ENCODE data around the gene MAOB.

Gene MAOB

DNA sequence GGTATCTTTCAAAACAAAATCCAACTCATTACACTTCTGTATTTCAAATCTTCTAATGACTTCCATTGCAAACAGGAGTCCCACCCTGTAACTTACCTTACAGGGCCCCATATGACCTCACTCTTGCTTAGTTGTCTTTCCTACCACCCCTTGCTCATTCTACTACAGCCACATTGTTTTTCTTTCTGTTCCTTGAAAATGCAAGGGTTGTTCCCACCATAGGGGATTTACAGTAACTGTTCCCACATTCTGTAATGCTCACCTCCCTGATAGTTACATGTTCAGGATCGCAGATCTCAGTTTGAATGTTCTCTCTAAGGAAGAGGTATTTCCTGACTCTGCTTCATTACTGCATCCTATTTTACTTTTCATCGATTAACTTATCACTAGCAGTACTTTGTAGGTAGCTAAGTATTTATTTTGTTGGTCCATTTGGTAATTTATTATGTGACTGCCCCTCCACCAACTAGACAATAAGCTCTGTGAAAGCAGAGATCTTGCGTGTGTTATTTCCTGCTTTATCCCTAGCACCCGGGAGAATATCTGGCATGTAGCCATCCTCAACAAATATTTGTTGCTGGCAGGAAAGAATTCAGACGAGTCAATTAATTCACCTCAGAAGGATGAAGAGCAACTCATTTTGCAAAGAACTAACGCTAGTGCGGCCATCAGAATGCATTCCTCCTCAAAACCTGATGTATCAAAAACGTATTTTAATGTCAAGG, 21.4 kb downstream of the MAOB start:
- DNase-seq (ENCODE audit: low read depth in 3 of 3): no peak

DNA sequence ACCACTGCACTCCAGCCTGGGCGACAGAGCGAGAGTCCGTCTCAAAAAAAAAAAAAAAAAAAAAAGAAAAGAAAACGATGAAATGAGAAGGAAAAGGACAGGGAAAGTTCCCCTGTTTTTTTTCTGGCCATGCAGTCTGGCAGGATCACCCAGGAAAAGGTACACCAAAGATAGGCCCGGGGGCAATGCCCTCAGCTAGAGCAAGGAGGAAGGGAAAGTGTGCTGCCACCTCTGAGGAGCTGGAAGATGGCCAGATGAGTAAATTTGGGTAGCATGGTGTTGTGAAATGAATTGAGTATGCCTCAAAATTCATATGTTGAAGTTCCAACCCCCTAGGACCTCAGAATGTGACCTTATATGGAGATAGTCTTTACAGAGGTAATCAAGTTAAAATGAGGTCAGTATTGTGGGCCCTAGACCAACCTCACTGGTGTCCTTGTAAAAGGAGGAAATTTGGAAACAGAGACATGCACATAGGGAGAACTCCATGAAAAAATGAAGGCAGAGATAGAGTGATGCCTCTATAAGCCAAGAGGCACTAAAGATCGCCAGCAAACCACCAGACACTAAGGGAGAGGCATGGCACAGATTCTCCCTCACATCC, 28.9 kb downstream of the MAOB start:
- DNase-seq (ENCODE audit: low read depth in 3 of 3): no peak

- DNase-seq (ENCODE audit: low read depth in 3 of 3): no peak
These were observed 31.6 kb downstream of the MAOB start for GRCh38 chrX:43850629-43851028.

GRCh38 chrX:43849173-43849572, 33.1 kb downstream of the MAOB start:
- no peak for DNase-seq (ENCODE audit: low read depth in 3 of 3)

GRCh38 chrX:43847352-43847751, 34.9 kb downstream of the MAOB start:
- DNase-seq (ENCODE audit: low read depth in 3 of 3): no peak

DNA sequence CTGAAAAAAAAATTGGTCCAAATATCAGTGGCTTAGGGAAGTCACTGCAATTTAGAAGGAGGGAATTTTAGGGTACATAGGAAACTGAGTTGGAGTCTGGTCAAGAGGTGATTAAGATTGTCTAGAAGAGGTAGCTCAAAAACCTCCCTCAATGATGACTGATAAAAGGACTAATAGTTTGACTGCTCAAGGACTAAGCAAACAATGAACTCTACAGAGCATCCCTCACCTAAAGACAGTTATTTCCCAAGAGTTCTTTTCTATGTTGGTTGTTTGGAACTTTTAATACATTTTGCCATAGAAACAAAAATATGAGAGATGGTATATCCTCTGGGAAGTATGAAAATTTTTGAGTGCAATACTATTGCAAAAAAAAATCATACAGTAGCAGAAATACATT, 35.7 kb downstream of the MAOB start:
- no peak for DNase-seq (ENCODE audit: low read depth in 3 of 3)

GRCh38 chrX:43845776-43846175, 36.5 kb downstream of the MAOB start:
- DNase-seq (ENCODE audit: low read depth in 3 of 3): no peak

DNA sequence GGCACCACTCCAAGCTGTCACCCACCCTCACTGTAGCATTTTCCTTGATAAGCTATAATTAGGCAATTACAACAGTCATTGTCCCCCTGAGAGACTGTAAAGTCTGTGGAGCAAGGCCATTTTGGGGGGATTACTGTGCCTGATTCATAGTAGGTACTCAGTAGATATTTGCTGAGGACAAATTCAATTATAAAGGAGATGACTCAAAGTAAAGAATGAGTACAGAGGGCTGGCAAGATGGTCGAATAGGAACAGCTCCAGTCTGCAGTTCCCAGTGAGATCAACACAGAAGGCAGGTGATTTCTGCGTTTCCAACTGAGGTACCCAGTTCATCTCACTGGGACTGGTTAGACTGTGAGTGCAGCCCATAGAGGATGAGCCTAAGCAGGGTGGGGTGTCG, 42.0 kb downstream of the MAOB start:
- no peak for DNase-seq (ENCODE audit: low read depth in 3 of 3)

DNA sequence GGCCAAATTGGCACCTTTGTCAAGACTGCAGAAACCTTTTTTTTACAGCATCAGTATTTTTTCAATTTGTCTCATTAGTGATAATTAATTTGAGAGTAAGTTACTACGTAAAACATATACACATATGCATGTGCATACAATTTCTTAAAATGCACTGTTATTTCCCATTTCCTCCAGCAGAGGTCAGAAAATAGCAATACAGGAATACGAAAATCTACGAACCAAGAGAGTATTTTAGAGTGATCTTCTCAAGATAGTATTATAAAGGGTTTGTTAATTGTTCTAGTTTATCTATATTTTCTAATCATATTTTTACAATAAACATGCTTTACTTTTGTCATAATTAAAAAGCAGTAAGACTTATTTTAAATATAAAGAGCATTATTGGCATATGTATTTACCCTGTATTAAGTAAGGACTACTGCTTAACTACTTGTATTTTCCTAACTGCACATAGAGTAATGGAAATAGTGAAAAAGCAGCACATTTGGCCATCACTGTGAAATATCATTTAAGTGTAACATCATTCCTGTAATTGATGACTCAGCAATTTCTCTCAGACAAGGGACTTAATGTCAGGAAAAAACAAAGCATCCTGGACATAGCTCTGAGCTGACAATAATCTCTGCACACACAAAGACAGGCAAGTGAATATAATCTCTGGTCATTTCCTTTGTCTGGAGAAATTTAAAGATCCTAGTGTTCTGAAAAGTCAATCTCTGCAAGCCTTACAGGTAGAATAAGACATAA, 45.6 kb downstream of the MAOB start:
- DNase-seq (ENCODE audit: low read depth in 3 of 3): no peak

DNA sequence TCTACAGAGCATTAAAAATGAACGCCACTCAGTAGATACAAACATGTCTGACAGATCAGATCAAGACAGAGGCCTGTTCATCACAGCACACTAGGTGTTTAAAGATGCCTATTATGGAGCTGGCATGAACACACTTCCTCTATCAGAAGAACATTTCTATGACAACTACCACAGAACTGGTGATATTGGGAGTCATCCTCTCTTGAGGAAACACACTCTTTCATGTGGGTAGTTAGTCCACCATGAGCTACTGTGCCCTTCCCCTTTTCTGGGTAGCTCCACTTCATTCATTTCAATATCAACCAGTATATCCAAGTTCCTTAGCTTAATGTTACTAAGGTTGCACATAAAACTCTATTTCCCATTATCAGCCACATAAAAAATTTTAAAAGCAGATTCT, 46.7 kb downstream of the MAOB start:
- no peak for DNase-seq (ENCODE audit: low read depth in 3 of 3)

DNA sequence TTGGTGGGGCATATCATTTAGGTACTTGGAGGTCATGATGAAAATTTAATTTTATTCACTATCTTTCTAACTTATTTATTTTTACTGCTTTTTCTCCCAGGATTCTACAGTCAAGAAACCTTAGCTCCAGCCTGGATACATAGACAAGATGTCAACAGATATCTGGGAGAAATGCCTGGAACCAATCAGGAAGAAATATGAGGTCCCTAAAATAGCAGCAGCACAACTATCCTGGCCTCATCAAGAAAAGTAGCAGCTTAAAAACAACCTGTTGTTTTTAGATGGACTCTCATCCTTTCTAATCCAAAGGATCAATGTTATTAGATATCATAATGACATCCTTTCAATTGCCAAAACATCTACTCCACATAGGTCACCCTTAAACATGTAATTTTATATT, 54.5 kb downstream of the MAOB start:
- no peak for DNase-seq (ENCODE audit: low read depth in 3 of 3)

DNA sequence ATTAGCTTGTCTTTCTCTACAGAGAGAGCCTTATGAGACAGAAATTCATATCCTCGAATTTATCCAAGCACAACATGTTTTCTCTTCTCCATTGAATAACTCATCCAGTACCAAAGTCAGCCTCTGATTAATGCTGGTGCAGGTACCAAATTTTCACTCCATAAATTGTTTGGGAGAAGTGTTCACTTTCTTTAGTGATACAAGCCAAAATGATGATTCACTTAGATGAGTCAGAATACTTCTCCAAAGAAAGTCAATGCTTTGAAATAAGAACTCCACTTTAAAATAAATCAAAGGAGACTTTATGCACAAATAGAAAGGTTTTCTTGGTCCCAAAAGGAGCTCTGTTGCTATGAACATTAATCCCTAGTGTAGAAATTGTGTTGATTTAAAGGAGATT, 60.2 kb downstream of the MAOB start:
- DNase-seq (ENCODE audit: low read depth in 3 of 3): no peak

GRCh38 chrX:43817444-43817843, 64.8 kb downstream of the MAOB start:
- no peak for DNase-seq (ENCODE audit: low read depth in 3 of 3)

DNA sequence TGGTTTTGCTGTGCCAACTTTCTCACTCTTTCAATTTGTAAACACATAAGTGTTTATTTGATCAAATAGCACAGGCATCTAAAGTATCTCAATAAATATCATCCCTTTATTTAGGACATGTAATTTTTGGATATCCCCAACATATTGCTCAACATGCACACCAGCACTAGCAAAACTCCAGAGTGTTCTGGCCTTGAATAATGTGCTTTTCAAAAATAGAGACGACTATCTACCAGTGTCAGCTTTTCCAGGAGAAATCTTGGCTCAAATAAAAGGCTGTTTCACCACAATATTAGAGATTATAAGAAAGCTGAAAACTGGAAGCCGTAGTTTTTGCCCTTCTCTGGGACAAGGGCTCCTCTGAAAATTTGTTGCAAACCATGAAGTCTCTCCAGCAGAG, 67.0 kb downstream of the MAOB start:
- no peak for DNase-seq (ENCODE audit: low read depth in 3 of 3)

GRCh38 chrX:43813898-43814297, 68.4 kb downstream of the MAOB start:
- DNase-seq (ENCODE audit: low read depth in 3 of 3): no peak

DNA sequence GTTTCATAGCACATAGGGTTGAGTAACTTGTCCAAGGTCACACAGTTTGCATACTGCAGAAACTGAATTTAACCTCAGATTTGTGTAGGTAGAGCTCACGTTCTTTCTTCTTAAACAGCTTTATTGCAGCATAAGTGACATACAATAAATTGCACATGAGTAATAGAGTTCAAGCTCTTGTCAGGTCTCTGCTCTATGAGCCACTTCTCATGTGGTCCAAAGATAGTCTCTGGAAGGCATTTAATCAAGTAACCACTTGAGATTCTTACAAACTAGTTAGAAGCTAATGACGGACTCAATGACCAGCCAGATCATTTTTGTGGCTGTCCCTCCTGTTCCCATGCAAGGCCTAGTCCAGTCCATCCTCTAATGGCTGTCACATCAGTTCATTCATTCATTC, 68.9 kb downstream of the MAOB start:
- no peak for DNase-seq (ENCODE audit: low read depth in 3 of 3)

DNA sequence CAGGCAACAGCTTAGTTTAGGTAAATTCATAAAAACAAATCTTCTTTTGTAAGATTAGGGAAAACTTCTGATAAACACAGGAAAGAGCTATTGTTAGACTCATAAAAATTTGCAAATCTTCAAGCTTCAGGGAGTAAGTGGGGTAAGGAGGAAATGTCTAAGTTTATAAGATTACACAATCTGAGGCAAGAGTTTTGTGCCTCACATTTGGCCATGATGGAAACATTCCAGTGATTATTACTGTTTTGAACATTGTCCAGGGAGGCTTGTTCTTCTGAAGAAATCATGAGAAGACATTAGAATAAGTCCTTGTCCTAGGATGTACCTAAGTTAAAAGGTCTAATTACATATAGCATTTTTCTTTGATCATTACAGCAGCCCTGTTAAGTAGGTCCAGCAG, 72.8 kb downstream of the MAOB start:
- DNase-seq (ENCODE audit: low read depth in 3 of 3): no peak

- no peak for DNase-seq (ENCODE audit: low read depth in 3 of 3)
These were observed 74.0 kb downstream of the MAOB start for GRCh38 chrX:43808231-43808630.

DNA sequence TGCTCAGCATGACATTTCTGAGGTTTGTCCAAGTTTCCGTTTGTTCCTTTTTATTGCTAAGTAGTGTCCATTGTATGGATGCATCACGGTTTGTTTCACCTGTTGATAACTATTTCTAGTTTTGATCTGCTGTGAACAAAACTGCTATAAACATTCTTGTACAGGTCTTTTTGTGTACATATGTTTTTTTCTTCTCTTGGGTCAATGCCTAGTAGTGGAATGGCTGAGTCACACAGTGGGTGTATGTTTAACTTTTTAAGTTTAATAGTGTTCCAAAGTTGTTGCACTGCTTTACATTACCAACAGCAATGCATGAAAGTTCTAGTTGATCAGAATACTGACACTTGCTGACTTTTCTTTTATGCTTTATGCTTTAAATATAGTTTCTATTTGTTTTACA, 76.7 kb downstream of the MAOB start:
- DNase-seq (ENCODE audit: low read depth in 3 of 3): no peak

DNA sequence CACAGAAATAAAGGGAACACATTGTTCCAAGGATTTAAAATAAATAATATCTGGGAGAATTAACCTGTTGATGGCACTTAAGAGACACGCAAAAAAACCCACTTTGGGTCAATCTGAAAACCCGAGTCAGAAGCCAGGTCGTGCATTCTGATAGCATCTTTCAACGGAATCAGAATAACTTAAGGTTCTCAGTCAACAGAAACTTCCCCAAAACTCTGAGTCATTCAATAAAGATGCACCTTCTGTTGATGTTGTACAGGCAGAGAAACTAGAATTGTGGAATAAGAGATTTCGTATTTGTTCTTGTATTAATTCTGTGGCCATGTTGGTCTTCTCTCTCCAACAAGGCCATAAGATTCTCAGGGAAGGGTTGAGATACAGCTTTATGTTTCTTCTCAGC, 78.2 kb downstream of the MAOB start:
- no peak for DNase-seq (ENCODE audit: low read depth in 3 of 3)

DNA sequence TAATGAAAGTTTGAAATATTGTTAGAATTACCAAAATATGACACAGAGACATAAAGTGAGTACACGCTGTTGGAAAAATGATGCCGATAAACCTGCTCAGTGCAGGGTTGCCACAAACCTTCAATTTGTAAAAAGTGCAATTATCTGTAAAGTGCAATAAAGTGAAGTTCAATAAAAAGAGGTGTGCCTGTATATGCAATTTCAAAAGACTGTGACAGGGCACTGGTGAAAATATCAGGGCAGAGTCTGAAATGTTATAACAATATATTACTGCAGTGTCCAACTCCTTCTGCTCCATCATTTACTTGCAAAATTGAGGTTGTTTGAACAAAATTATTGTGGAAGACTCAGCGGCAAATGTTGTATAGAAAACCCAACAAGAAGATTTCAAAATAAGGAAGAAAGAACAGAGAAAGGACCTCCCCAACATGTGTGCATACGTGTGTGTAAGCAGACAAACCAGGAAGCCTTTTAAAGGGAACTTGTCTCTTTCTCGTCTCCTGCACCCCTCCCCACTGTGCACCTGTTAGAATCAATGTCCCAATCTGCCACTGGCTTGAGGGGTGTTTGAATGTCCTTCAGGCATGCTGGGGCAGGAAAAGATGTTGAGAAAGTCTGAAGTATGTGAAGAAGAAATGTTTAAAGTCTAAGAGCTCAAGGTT, 96.2 kb downstream of the MAOB start:
- no peak for DNase-seq (ENCODE audit: low read depth in 3 of 3)

DNA sequence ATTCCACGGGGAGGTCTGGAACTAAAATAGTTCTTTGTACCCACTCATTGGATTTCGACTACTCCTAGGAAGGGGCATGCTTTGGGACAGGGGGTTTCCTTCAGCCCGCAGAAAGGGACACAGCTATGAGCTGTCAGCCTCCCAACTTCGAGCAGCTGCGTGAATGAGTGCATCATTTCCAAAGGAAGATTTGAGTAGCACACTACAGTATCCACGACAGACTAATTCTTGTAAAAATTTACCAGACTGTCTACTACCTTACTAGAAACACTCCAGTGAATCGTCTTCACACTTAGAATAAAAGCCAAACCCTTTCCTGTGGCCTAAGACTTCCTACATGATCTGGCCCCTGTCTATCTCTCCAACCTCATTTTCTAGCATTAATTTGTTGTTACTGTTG, 124.2 kb downstream of the MAOB start:
- DNase-seq (ENCODE audit: low read depth in 3 of 3): no peak

- DNase-seq (ENCODE audit: low read depth in 3 of 3): no peak
These were observed 126.2 kb downstream of the MAOB start for GRCh38 chrX:43756076-43756475.

Measured in stimulated activated CD4-positive, alpha-beta T cell treated with anti-CD3 and anti-CD28 coated beads, TNF-alpha, amount 100 ng/mL, for 48 hours (primary cell).